Lung (tissue), 12 donors: ENCODE data around the gene CSNK1A1. TPM values are rescaled to one million over a fixed set of nuclear protein-coding genes. Genes with fewer than 3 reads are reported as not detected.
A peak's percentile ranks its signal among the peaks of the same experiment; 100 is the strongest.

Source experiments
- ATAC-seq: fragments of 200-7000 bp; cut with Tn5 transposase; one replicate; pipeline ENCODE4 v1.9.1; 2020; ENCODE audit warnings: moderate number of reproducible peaks; ENCODE audit not compliant: insufficient read depth, low FRiP score
- DNase-seq, 3 donors: peaks; one replicate each; pipeline ENCODE4 v3.0.0-alpha.2; 2013 to 2017
- H3K27ac ChIP-seq, 2 donors: one replicate each; pipeline ENCODE4 v1.5.1; 2013; ENCODE audit warnings: mild to moderate bottlenecking in 2 of 2, moderate library complexity in 2 of 2, control low read depth in 1 of 2, inconsistent platforms in 1 of 2, low read depth in 1 of 2, low read length in 1 of 2
- H3K27me3 ChIP-seq, 3 donors: one replicate each; pipeline ENCODE4 v1.5.1; 2013; ENCODE audit warnings: low read length in 2 of 3; ENCODE audit not compliant: control insufficient read depth in 3 of 3, insufficient read depth in 3 of 3
- H3K36me3 ChIP-seq, 4 donors: one replicate each; pipeline ENCODE4 v1.5.1; 2013; ENCODE audit warnings: low read length in 4 of 4, mild to moderate bottlenecking in 1 of 4, moderate library complexity in 1 of 4; ENCODE audit not compliant: control insufficient read depth in 4 of 4, insufficient read depth in 4 of 4
- H3K4me1 ChIP-seq, 5 donors: one replicate each; pipeline ENCODE4 v1.5.1; 2013; ENCODE audit warnings: low read length in 5 of 5, mild to moderate bottlenecking in 2 of 5, moderate library complexity in 1 of 5; ENCODE audit not compliant: control insufficient read depth in 5 of 5, insufficient read depth in 5 of 5
- H3K4me3 ChIP-seq: one replicate; pipeline ENCODE4 v1.5.1; 2013; ENCODE audit warnings: mild to moderate bottlenecking, control low read depth, moderate library complexity
- H3K9ac ChIP-seq, 2 donors: one replicate each; pipeline ENCODE4 v1.5.1; 2013; ENCODE audit warnings: low read length in 2 of 2, control low read depth in 1 of 2; ENCODE audit not compliant: insufficient read depth in 1 of 2
- H3K9me3 ChIP-seq, 4 donors: one replicate each; pipeline ENCODE4 v1.5.1; 2013; ENCODE audit warnings: low read length in 3 of 4, mild to moderate bottlenecking in 1 of 4, moderate library complexity in 1 of 4; ENCODE audit not compliant: control insufficient read depth in 4 of 4, insufficient read depth in 3 of 4
- WGBS, 2 donors: extraction: QIAGEN DNeasy Blood & Tissue Kit; methylation state at CpG; one replicate each; pipeline ENCODE4 v1.1.7; 2013; 5-methylcytosine and 5-hydroxymethylcytosine counted together
- polyA plus RNA-seq, 2 donors: library from polyadenylated mRNA; stranded (reverse); fragments of 200-250 nt; gene quantifications; one replicate each; pipeline ENCODE4 v1.2.1, GENCODE V29; 2013
- total RNA-seq, 2 donors: library from RNA; depleted of rRNA in 1 of 2; stranded (reverse); fragments of >200 nt in 1 of 2; gene quantifications; one replicate each; pipeline ENCODE4 v1.2.1, GENCODE V29; 2014 to 2021
- TF ChIP-seq, protein P1 (sequence below): IDR thresholded peaks from 2 replicates; pipeline ENCODE4 v1.5.1; 2012; ENCODE audit warnings: mild to moderate bottlenecking; ENCODE audit errors: control extremely low read depth, extremely low read depth
- donor health status: control.
- donor health status: control.
- donor health status: Bipolar disorder and iron deficiency.
- donor health status: healthy.
- donor health status: DM: yes; HTN: yes; CAD: no.

The CSNK1A1 gene
- total and polyA plus RNA-seq, 4 donors, result 48.6 to 299 (median 193) TPM

DNA sequence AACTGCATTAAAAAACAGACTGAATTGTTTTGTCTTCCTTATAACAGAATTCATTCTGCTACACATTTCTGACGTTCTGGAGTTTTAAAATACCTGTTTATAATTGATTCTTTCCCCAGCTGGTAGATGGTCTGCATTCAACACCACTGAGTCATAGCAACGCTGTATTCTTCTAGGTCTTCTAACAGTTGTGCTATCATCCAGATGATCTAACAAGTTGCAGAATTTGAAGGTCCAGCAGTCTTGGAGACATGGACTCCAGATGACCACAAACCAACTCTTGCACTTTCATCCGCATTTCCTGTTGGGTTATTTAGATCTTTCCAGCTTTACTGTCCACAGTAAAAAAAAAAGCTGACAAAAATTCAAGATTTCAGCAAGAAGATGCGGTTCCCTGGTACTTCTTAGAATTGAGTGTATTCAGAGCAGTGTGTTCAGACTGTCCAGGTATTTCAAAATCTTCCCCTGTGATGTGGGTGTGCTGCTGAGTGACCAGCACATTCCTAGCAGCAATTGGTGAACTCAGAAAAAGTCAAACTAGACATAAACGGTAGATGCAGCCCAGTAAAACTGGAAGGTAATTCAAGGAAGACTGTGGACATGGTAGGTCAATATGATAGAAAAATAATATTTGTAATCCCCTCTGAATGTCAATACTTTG, 50.2 kb downstream of the CSNK1A1 start:
- no peak overlapping the region for H3K9ac ChIP-seq
- no peak for ATAC-seq
- no peaks in the 10 kb centered on the region for H3K9me3 ChIP-seq
- H3K27me3 ChIP-seq, result no peaks in the 10 kb centered on the region
- DNase-seq, result no peak
- peaks cover 17 to 46% (median 24%) of the 10 kb centered on the region in 4 donors for H3K36me3 ChIP-seq
- TF ChIP-seq, protein P1, sequence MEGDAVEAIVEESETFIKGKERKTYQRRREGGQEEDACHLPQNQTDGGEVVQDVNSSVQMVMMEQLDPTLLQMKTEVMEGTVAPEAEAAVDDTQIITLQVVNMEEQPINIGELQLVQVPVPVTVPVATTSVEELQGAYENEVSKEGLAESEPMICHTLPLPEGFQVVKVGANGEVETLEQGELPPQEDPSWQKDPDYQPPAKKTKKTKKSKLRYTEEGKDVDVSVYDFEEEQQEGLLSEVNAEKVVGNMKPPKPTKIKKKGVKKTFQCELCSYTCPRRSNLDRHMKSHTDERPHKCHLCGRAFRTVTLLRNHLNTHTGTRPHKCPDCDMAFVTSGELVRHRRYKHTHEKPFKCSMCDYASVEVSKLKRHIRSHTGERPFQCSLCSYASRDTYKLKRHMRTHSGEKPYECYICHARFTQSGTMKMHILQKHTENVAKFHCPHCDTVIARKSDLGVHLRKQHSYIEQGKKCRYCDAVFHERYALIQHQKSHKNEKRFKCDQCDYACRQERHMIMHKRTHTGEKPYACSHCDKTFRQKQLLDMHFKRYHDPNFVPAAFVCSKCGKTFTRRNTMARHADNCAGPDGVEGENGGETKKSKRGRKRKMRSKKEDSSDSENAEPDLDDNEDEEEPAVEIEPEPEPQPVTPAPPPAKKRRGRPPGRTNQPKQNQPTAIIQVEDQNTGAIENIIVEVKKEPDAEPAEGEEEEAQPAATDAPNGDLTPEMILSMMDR, result no peak
- H3K4me1 ChIP-seq, result peaks cover 0 to 5% (median 0%) of the 10 kb centered on the region in 5 donors
- 84 to 91% methylated on average over 5 of the region's 5 CpGs for WGBS, 2 donors
- peak overlapping the region in 1 of 2 donors; percentile 16 for H3K27ac ChIP-seq
- no peak overlapping the region for H3K4me3 ChIP-seq

DNA sequence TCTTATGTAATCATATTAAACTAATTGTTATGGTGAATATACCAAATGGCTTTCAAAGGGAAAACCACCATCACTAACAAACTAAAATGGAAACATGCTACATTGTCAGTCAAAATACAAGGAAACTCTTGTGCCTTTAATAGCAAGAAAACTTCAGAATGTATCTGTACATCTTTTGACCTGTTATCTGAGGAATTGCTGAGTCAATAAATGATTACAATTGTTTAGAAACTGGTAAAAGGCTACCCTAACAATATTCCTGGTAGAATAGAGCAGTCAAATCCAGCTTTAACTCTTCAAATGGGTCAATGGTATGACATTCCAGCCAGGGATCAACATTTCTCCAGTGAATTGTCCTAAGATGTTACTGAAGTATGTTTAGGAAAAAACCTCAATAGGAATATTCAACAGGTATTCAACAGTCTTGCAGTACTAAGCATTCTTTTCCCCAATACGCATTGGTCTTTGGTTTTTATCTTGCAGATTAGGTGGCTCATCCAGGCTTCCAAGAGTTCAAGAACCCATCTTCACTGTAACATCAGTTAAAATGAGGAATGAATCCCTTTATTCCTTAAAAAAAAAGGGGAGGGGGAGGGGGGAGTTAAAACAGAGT, 52.4 kb downstream of the CSNK1A1 start:
- Histone ChIP-seq H3K27ac (no peak overlapping the region), H3K36me3 (peaks cover 10 to 43% (median 24%) of the 10 kb centered on the region in 4 donors), H3K9me3 (no peaks in the 10 kb centered on the region), H3K4me3 (no peak overlapping the region), H3K9ac (no peak overlapping the region), H3K4me1 (peaks cover 0 to 9% (median 0%) of the 10 kb centered on the region in 5 donors), H3K27me3 (no peaks in the 10 kb centered on the region)
- no peak for ATAC-seq
- TF ChIP-seq, protein P1, result no peak
- 98 to 100% methylated on average over 1 of the region's 1 CpG for WGBS, 2 donors
- DNase-seq, result no peak

DNA sequence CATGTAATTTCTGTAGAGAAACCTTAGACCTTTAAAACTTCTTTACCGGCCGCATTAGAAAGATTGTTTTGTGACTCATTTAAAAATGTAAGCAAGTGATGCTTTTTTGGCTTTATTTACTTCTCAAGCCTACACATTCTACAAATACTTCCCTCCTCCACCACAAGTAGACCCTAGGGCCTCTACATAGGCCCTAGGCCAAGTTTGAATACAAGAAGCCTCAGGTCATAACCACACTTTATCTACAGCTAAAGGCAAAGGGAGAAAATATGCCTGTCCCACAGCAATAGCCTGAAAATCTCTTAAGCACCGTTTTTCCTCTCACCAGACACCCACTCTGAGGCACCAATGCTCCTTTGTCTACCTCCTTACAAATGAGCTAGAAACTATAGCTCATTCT, 53.9 kb downstream of the CSNK1A1 start:
- 69 to 79% methylated on average over 3 of the region's 3 CpGs for WGBS, 2 donors
- no peak for DNase-seq

More for the DNA sequence above, 53.9 kb downstream of the CSNK1A1 start:
- Histone ChIP-seq H3K27ac (peak overlapping the region; percentile 39 to 40), H3K9ac (no peak overlapping the region), H3K4me3 (no peak overlapping the region), H3K36me3 (peaks cover 10 to 33% (median 22%) of the 10 kb centered on the region in 4 donors), H3K27me3 (no peaks in the 10 kb centered on the region), H3K9me3 (no peaks in the 10 kb centered on the region), H3K4me1 (peaks cover 0 to 11% (median 0%) of the 10 kb centered on the region in 5 donors)
- no peak for ATAC-seq
- TF ChIP-seq, protein P1, result no peak
